ENCODE data around the gene PRKX.

GRCh38 chrX:3592184-3592583 lies 121.3 kb downstream of the PRKX start:
- TF ChIP-seq CTCF (IDR thresholded peaks at IDR 0.05; ENCODE audit: low read length) = no peak
- TF ChIP-seq EZH2 (optimal IDR thresholded peaks at IDR 0.05; ENCODE audit: low read depth, low read length) = no peak
